ENCODE data around the gene E2F8.

Gene E2F8

DNA sequence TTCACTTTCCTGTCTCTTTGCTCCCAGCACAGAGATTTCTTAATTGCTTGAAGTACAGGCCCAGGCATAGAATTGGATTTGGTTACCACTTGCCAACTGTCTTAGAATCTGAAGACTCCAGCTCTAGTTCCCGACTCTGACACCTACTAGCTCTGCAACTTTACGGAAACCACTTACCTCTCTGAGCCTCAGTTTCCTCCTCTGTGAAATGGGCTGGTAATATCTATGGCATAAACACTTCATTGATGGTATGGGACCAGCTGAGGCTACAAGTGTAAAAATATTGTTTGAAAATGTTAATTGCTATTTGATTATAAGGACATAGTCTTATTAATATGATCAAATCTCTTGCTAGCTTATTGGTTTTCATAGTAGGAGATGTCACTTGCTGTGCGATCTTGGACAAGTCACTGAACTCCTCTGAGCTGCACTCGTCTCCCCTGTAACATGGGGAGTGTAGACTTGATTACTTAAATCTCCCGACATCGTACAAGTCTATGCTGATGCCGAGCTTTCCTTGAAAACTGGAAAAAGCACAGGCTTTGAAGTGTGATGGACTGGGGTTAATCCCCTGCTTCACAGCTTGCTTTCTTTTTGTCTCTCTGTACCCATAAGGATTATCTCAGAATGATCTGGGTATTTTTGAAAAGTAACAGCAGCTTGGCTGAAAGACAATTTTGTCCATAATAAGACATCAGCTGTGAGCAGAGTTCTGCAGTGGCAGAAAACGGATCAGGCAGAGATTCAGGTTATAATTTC, 11.8 kb upstream of the E2F8 start:
- no peak for DNase-seq

DNA sequence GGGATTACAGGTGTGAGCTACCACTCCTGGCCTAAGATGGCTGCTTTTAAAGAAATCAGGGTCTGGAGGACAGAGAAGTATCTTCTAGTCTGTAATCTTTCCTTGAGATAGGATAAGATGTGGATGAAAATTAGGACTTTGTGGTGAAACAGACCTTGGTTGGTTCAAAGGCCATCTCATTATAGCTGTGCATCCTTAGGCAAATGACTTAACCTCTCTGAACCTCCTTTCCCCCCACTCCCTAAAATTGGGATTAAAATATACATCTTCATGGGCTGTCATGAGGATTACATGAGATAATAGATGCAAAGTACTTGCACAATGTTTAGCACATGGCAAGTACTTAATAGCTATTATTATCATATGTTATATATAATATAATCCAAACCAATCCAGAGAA, 10.8 kb upstream of the E2F8 start:
- DNase-seq = no peak

DNA sequence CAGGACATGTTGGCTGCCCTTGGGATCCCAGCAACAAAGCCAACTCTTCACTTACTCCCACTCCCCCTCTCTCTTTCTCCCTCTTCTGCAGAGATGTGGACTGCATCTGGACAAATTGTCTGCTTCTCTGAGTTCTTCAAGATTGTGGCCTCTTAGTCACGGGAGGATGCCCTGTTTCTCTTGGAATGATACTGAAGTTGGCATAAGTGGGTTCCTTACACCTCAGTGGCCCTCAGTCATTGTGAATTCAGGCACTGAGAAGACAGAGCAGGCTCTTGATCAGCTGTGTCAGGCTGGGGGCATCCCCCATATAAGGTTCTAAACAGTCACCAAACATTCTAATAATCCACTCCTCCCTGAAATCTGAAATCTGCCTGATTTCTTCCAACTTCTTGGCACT, 6.1 kb upstream of the E2F8 start:
- DNase-seq = no peak

DNA sequence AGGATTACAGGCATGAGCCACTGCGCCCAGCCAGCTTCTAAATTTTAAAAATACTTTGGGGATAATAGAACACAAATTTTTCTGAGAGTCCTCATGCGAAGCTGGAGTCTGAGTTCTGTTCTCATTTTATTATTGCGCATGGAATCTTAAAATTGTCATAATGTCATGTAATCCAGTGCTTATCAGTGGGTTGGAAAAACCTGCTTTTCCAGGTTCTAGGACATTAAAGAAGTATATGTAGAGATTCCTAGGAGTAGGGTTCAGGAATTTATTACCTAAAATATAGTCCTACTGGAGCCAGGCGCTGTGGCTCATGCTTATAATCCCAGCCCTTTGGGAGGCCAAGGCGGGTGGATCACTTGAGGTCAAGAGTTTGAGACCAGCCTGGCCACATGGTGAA, 4.6 kb upstream of the E2F8 start:
- DNase-seq = no peak

DNA sequence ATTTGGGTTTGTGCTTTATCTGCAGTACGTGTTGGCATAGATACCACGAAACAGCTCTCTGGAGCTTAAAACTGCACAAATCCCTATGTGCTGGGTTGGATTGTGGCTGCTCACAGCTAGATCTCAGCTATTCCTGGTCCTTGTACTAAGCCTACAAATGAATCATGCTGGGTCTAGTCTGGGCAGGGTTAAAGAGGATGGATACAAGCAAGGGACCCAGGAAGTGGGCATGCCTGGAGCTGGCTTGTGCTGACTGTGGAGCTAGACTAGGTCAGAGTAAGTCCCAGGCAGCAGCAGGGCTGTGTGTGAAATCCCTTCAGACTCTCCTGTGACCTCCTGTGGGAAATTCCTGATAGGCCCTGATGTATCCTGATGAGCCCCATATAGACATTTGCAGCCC, 3.9 kb upstream of the E2F8 start:
- DNase-seq = no peak

DNA sequence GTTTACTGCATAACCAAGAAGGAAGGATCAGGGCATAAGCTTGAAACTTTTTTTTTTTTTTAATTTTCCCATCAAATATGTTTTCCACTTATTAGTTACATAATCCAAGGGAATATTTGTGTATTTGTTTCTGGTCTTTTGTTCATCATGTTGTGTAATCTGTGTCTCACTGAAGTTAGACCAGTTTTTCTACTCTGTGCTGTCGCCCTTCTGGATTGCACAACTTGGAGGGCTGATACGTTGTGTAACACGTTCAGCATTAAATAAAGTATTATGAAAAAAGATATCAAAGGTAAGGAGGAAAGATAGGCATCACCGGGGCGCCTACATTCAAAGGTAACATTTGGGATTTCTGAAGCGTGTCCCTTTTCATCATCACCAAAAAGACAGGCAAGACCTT, 3.3 kb upstream of the E2F8 start:
- peak in 1 of 2 donors; percentile 31 for DNase-seq

DNA sequence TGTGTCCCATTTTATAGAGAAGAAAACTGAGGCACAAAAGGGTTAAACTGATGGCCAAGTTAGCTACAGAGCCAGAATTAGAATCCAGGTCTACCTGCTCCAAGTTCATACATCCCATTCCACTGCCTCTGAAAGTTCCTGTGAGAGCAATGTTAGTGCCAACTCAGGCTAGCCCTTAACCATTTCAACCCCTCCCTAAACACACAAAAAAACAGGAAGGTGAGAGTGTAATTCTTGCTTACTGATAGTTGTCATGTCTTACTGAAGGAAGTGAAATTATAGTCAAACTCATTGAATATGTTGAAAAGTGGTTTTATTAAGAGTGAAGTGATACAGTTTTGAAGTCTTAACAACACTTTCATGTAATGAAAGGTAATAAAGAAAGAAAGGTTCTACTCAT, 2.9 kb upstream of the E2F8 start:
- peak in 1 of 2 donors; percentile 25 for DNase-seq

DNA sequence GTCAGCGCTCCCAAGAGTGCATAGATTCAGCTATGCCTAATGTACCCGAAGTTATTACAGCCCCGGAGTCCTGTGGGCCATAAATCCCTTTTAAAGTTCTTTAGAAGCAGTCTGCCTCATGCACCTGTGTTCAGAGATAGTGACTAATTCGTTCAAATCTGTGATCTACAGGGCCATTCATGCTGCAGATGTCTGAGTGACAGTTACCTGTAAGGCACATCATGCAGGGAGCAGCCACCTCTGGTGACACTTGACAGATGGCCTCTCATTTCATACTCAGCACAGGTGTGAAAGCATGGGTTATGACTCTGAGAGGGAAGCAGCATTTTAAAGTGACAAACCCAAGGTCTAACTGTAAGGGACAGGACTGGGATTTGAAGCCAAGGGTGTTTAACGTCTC, 2.4 kb upstream of the E2F8 start:
- no peak for DNase-seq

DNA sequence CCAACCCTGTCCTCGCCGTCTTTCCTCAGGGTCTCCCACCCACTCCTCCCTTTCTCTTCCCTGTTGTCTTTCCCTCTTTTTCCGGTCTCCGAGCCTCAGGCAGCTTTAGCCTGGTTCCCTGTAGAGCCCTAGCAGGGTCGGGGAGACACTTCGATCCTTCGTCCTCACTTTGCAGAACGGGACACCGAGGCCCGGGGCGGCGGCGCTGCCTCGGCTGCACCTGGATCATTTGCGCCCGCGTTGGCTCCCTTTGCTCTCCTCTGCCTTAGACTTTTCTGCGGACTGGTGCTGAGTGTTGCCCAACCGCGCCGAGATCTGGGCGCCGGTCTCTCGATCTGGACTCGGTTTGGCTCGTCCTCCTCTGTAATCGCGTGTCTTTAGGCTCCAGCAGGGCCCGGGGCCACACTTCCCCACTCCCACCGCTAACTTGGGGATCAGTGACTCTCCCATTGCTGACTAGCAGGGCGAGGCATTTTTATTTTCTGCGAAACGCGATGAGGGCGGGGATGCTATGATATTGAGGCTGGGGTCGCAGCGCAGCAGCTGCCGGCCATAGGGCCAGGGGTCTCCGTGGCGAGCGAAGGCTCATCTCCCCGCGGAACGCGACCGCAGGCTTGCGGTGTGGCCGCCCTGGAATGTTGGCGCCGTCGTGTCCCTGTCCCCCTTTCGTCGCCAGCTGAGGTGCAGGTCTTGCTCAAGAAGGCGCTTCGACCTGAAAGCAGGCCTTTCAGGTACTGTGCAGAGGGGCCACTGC, 1.6 kb upstream of the E2F8 start:
- DNase-seq = no peak

DNA sequence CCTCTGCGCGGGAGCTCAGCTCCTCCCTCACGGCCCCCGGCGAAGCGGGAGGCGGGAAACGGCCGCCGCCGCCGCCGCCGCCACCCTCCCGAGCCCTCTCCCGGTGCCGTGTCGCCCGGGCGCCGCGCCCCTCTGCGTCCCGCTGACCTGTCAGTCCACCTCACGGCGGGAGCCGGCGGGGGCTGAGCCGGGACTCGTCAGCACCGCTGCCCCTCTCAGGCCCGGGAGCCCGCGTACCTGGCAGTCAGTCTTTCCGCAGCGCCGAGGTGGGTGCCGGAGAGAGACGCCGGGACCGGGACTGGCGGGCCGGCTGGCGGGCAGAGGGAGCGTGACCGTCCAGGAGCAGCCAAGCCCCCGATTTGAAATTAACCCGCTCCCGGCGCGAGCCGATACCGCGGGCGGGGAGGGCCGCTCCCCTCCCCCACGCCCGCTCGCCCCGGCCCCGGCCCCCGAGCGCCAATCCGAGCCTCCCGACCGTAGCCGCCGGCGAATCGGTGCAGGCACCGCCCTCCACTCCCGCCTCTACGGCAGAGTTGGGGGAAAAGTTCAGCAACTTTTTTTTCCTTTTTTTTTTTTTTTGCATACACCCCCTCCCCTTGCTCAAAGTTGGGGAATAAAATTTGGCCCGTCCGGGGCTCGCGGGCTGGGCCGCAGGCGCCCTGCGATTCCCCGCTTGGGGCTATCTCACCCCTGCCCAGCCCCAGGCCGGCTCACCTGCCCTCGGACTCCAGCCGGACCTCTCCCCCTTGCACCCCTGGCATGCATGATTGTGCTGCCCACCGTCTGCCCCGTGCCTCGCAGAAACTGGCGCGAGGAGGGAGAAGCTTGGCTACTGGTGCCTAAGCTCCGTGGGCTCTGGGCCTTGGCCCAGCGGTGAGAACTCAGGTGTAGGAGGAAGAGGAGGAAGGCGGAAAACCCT, 774 bp upstream of the E2F8 start:
- peak in 1 of 2 donors; percentile 9 for DNase-seq

DNA sequence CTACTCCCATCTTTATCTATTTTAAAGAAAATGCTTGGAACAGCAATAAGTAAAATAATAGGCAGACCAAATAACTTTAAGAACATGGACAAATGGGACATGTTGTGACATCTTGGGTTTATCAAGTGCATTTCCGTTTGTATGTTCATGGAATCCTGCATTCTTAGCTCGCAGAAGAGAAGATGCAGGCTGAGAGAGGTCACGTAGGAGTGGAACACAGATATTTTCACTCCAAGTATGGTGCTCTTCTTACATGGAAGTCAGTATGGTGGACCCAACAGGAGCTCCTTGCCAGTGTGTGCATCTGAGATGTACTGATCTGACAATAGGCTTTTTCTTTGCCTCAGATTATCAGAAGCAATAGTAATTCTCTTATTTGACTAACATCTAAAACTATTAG, 1.7 kb downstream of the E2F8 start:
- DNase-seq = no peak

DNA sequence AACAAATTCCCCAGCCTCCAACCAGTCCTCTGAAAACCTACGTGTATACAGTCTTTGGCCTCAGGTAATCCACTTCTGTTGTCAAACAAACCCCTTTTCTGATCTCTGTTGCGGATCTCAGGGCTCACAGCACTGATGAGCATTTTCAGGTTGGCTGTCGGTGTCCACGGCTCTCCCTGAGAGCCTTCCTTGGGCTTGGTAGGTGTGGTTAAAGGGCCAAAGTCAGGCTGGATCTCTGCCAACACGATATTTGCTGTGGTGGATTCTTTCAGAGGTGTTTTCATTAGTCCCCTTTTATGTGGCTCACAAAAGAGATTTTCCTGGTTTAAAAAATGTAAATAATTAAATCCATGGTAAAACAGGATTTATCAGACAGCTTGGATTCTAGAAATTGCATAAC, 2.9 kb downstream of the E2F8 start:
- no peak for DNase-seq

DNA sequence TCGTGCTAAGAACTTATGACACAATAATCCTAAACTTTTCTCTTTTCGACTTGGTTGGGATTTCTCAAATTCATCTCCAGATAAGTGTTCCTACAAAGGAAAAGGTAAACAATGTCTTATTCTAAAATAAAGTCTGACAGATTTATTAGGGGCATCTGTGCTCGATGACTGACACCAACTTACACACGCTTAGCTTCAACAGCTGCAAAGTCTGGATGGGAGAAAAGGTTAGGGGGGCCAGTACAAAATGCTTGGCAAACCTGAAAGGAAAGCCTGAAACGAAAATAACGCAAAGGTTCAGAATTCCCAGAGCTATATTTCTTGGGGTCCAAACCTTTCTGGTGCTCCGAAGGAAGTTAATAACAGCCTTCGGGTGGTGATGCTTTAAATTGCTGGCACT, 3.4 kb downstream of the E2F8 start:
- DNase-seq = no peak

DNA sequence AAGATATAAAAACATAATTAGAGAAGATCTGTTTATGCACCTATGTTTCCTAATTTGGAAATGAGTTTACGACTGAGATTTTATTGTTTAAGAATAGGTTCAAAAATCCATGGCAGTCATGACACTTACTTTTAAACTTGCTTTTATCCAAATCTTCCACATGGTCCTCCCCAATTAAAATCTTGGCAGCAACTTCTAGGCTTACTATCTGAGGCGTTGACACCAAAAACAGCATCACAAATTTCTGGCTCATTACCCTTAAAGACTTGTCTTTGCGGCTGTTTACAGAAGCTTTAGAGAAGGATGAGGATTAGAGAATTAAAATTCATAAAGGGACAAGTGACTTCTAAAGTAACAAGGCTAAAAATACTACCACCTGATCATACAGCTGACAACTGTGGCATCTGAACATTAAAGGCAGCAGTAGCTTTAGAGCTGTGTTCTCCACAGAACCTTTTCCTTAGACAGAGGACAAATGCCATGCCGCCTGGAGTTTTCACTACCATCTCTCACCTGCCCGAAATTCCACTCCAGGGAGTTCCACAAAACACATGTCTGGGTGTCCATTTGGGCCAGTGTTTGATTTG, 6.4 kb downstream of the E2F8 start:
- no peak for DNase-seq

DNA sequence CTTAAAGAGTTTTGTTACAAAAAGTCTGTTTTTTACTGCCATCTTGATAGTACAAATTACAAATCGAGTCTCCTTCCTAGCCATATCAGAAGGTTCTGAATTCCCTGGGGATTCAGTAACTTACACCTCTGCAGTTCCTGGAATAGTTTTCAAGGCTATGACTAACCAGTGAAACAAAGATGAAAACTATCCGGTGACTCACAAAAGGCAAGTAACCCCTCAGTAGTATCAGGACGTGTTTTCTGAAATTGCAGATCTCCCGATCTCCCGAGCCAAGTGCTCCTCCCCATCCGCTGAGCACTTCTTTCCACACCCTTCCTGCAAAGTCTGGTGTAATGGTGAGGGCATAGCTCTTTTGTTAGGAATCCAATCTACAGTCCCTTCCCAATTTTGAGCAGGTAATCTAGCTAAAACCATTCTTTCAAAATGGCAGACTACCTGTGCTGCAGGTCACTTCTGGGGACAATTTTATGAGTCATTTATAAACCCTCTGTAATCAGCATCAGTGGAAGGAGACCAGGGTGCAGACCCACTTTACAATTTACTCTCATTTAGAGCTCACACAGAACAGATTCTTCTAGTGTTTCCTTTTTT, 7.7 kb downstream of the E2F8 start:
- DNase-seq = no peak

DNA sequence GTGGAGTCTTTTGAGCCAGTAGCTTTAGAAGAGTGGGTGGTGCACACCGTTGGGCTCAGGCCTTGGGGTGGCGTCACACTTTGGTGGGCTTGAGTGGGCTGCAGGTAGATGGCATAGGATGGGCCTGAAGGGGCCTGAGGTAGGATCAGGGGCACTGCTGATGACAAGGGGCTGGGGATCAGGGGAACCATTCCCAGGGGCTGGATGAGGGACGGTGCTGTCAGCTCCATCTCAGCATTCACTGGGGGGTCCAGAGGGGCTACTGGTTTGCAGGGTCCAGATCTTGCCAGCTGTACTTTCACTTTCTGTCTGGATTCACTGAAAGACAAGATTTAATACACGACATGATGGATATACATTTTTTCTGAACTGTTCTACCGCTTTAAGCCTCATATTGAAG, 11.1 kb downstream of the E2F8 start:
- DNase-seq = no peak

DNA sequence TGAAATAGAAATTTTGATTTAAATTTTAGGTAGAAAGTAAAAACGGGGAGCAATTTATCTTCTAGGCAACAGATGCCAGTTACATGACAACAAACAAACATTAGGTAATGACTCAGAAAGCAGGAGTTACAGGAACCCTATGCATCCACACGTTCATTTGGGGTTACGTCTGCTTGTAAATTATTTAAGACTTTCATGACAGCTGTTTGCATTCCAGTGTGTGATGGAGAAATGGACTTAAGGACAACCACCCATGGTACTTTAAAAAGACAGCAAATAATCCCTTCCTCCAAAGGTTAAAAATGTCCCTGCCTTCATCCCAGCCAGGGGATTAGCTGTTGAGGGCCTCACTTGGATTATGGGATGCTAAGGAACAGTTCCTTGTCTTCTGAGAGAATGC, 11.8 kb downstream of the E2F8 start:
- no peak for DNase-seq

DNA sequence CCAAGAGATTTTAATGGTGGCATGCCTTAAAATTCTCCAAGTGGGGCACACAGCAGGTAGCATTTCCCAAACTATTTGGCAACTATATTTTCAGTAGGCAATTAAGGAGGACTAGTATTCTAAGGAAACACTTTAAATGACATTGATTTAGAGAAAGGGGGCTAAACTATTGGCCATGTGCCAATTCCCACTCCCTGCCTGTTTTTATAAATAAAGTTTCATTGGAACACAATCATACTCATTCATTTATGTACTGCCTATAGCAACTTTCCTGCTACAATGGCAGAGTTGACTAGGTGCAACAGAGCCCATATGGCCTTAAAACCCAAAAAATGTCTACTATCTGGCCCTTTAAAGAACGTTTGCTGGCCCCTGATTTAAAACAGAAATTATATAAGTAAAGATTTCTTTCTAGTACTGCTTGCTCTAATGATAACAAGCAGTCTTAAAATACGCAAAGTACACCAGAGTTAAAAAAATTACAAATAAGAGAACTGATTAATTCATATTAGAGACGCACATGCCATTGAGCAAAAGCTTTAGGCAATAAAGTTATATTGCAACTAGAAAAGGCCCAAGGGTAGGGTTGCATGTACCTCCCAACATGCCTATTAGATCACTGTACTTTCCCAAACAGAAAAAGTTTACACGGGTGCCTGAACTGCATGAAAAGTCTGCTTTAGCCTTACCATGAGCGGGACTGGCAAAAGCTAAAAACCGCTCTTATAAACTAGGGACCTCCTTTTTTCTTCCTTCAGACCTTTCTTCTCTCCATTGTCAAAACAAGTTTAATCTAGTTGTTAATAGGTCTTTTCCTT, 14.2 kb downstream of the E2F8 start:
- no peak for DNase-seq

DNA sequence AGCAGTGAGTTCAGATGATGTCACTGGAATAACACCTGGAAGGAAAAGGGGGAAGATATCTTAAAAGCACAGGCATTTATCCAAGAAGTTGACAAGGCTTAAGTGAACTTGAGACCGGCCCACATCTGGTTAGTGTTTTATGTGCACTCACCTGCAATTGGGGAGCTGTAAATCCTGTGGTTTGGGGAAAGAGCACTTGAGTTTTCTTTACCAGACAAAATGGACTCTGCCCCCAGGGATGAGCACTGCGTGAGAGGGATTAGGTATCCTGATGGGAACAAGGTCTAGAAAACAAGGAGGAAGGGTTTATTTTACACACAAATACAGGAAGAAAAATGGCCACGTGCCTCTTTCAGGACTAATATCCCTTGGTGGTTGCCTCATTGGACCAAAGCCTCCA, 15.2 kb downstream of the E2F8 start:
- no peak for DNase-seq

DNA sequence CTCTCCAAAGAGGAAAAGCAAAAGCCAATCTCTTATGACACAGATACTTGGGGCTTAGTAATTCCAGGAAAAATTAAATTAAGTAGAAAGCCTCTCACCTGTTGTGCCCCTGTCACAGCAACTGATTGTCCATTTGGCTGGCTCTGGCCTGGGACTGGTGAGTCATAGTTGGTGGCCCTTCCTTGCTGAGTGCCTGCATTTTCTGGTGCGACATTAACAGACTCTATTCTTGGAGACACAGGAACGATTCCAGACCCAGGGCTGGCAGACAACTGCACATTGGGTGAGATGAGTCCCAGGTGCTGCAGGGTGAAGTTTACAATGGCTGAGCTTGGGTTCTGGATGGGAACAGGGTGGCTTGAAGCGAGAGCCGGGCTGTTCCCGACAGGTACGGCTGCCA, 15.6 kb downstream of the E2F8 start:
- no peak for DNase-seq

DNA sequence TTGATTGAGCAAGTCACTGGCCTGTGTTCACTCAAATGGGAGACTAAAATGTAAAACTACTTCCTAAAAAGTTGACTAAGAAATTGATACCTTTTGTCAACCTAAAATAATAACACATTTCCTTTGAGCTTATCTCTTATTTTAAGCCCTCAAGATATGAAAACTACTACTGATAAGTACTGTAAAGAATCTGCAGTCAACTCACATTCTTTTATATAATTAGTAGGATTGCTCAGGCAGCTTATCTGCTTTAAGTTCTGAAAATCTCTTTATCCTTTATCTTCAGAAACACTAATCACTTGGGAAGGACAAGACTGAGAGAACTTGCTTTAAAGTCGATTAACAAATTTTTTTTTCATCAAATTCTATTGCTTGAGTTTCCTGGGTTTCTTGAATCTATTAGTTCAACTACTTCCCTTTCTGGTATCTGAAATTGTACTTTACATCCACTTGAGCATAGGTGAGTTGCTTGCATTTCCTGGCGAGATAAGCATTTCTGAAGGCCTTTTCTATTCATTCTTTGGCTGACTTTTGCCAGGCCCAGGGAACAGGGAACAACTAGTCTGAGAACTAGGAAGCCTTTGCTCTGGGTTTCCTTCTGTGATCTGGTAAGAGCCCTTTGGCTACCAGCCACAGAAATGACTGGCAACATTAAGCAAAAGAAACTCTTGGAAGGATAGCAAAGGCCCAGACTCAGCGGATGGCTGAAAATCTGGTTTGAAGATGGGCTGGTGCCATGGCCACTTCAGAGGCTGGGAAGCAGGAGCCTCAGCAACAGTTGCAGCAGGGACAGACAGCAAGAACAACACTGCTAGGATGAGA, 19.6 kb downstream of the E2F8 start:
- no peak for DNase-seq

All from inflammatory macrophage treated with lipopolysaccharide for 1 hour (primary cell).